22Rv1 (cell line): ENCODE data around the gene HRAS.

Experiments
- CTCF ChIP-seq: fragments of 450-650 bp; IDR thresholded peaks from 2 replicates; pipeline ENCODE4 v1.5.1; 2017; ENCODE audit warnings: mild to moderate bottlenecking
- ZFX ChIP-seq: fragments of 450-650 bp; IDR thresholded peaks from 2 replicates; pipeline ENCODE4 v1.6.1; 2017; ENCODE audit warnings: antibody characterized with exemption, borderline replicate concordance

GRCh38 chr11:486189-486588 lies 49.2 kb downstream of the HRAS start:
- TF ChIP-seq CTCF: no peak
- TF ChIP-seq ZFX: no peak
